OCI-LY7 (cell line): ENCODE measurements around the gene GATB. TPM values are rescaled to one million over a fixed set of nuclear protein-coding genes. Genes with fewer than 3 reads are reported as not detected.

Source experiments
- BruUV-seq: library from RNA; stranded (reverse); fragments of 400-500 nt; replicated peaks from 2 replicates; lab custom pipeline; 2021; lab: Mats Ljungman, UMichigan
- CTCF ChIA-PET: fragments of 300-600 bp; sonication (Branson Sonifier 250); formaldehyde crosslinking; loops from one replicate; lab custom pipeline; 2022; ENCODE audit warnings: antibody characterized with exemption; ENCODE audit not compliant: unreplicated experiment; lab: Charles Lee
- POLR2A ChIA-PET: fragments of 300-600 bp; sonication (Branson Sonifier 250); formaldehyde crosslinking; loops from one replicate; lab custom pipeline; 2022; ENCODE audit warnings: antibody characterized with exemption; lab: Charles Lee
- DNase-seq: peaks from one replicate; pipeline ENCODE4 v3.0.0-alpha.2; 2015; ENCODE audit warnings: low spot score
- H2AFZ ChIP-seq: fragments of 200-600 bp; sonication (generic), shearing (Covaris generic); 2 replicates; pipeline ENCODE4 v1.6.1; 2014; ENCODE audit warnings: mild to moderate bottlenecking, antibody characterized with exemption, low read length, moderate library complexity
- H3K27ac ChIP-seq: fragments of 200-600 bp; sonication (generic); 2 replicates; pipeline ENCODE4 v1.5.1; 2014; ENCODE audit warnings: mixed run types, low read depth, mild to moderate bottlenecking, moderate library complexity, low read length, inconsistent platforms; ENCODE audit not compliant: poor library complexity, severe bottlenecking
- H3K36me3 ChIP-seq: fragments of 200-600 bp; sonication (generic); 2 replicates; pipeline ENCODE4 v1.6.1; 2014; ENCODE audit warnings: mild to moderate bottlenecking, antibody characterized with exemption, low read length, moderate library complexity, mixed read lengths; ENCODE audit not compliant: insufficient read depth
- H3K4me1 ChIP-seq: fragments of 200-600 bp; sonication (generic); 2 replicates; pipeline ENCODE4 v1.5.1; 2014; ENCODE audit warnings: mild to moderate bottlenecking, low read length; ENCODE audit not compliant: insufficient read depth, poor library complexity, severe bottlenecking
- H3K4me2 ChIP-seq: fragments of 200-600 bp; sonication (generic); 2 replicates; pipeline ENCODE4 v1.6.1; 2014; ENCODE audit warnings: mild to moderate bottlenecking, low read length
- H3K4me3 ChIP-seq: fragments of 200-600 bp; sonication (generic); 2 replicates; pipeline ENCODE4 v1.5.1; 2014; ENCODE audit warnings: mild to moderate bottlenecking, low read depth, low read length; ENCODE audit not compliant: poor library complexity, severe bottlenecking
- H3K79me2 ChIP-seq: fragments of 200-600 bp; sonication (generic); 2 replicates; pipeline ENCODE4 v1.6.1; 2016; ENCODE audit warnings: low read depth, mild to moderate bottlenecking, low read length, moderate library complexity, mixed read lengths; ENCODE audit not compliant: insufficient read depth
- H3K9me2 ChIP-seq: fragments of 200-600 bp; sonication (generic); 2 replicates; pipeline ENCODE4 v1.6.1; 2016; ENCODE audit warnings: mild to moderate bottlenecking, low read length, mixed read lengths; ENCODE audit not compliant: insufficient read depth
- H3K9me3 ChIP-seq: fragments of 200-600 bp; sonication (generic); 2 replicates; pipeline ENCODE4 v1.6.1; 2014; ENCODE audit warnings: mild to moderate bottlenecking, mixed run types, low read length, mixed read lengths
- H4K20me1 ChIP-seq: fragments of 200-600 bp; sonication (generic); 2 replicates; pipeline ENCODE4 v1.6.1; 2014; ENCODE audit warnings: mild to moderate bottlenecking, antibody characterized with exemption, low read length, moderate library complexity, mixed read lengths; ENCODE audit not compliant: insufficient read depth
- EZH2phosphoT487 ChIP-seq: fragments of 200-600 bp; sonication (generic); IDR thresholded peaks from 2 replicates; pipeline ENCODE4 v1.6.1; 2018; ENCODE audit warnings: low read depth, borderline replicate concordance, mild to moderate bottlenecking, mixed run types, antibody characterized with exemption, low read length, moderate library complexity, mixed read lengths
- intact Hi-C: fragments of 100-400 bp; cut with micrococcal nuclease; formaldehyde crosslinking; loops from one replicate; pipeline ENCODE4 v1.10.0; 2022; ENCODE audit not compliant: unreplicated experiment
- total RNA-seq, 2 experiments: library from RNA; depleted of rRNA in 1 of 2; stranded (reverse); fragments of >200 nt in 1 of 2; shearing (Covaris generic) in 1 of 2; gene quantifications; 2 replicates each; pipeline ENCODE4 v1.2.3, GENCODE V29; 2014 to 2022
- TF ChIP-seq, protein P1 (sequence below): fragments of 200-600 bp; sonication (generic); conservative IDR thresholded peaks from 2 replicates; pipeline ENCODE4 v1.5.1; 2014; ENCODE audit warnings: mild to moderate bottlenecking, antibody characterized with exemption, low read length, moderate library complexity, mixed read lengths

GATB gene
- total RNA-seq, 2 experiments from 2014 or later = 24.6 to 26.5 TPM

DNA sequence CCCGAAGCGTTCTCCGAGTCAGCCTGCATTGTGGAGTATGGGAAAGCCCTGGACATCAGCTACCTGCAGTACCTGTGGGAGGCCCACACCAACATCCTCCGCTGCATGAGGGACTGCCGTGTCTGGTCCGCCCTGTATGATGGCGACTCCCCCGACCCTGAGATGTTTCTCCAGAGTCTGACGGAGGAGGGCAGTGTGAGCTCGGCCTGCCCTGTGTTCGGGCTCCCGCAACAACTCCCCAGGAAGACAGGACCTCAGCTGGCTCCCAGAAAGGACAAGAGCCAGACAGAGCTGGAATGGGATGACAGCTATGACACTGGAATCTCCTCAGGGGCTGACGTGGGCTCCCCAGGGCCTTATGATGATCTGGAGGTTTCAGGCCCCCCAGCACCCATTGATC lies 111.3 kb downstream of the GATB start:
- Histone ChIP-seq H3K36me3 (no peaks in the 10 kb centered on the region), H3K4me2 (no peak overlapping the region), H4K20me1 (no peaks in the 10 kb centered on the region), H2AFZ (no peak overlapping the region), H3K4me3 (no peak overlapping the region), H3K27ac (no peak overlapping the region), H3K4me1 (no peaks in the 10 kb centered on the region), H3K9me3 (no peaks in the 10 kb centered on the region), H3K79me2 (no peaks in the 10 kb centered on the region), H3K9me2 (no peaks in the 10 kb centered on the region)
- intact Hi-C loops = no loop called here
- TF ChIP-seq, protein P1, sequence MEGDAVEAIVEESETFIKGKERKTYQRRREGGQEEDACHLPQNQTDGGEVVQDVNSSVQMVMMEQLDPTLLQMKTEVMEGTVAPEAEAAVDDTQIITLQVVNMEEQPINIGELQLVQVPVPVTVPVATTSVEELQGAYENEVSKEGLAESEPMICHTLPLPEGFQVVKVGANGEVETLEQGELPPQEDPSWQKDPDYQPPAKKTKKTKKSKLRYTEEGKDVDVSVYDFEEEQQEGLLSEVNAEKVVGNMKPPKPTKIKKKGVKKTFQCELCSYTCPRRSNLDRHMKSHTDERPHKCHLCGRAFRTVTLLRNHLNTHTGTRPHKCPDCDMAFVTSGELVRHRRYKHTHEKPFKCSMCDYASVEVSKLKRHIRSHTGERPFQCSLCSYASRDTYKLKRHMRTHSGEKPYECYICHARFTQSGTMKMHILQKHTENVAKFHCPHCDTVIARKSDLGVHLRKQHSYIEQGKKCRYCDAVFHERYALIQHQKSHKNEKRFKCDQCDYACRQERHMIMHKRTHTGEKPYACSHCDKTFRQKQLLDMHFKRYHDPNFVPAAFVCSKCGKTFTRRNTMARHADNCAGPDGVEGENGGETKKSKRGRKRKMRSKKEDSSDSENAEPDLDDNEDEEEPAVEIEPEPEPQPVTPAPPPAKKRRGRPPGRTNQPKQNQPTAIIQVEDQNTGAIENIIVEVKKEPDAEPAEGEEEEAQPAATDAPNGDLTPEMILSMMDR = no peak
- no peak for TF ChIP-seq EZH2phosphoT487
- POLR2A ChIA-PET = interaction anchor here (1.3 kb wide), 1 partner anchor 44 kb away, joined by 4 read pairs; no protein-coding TSS in a partner anchor
- no TSS peak for BruUV-seq
- CTCF ChIA-PET = no interaction called here
- no peak for DNase-seq

DNA sequence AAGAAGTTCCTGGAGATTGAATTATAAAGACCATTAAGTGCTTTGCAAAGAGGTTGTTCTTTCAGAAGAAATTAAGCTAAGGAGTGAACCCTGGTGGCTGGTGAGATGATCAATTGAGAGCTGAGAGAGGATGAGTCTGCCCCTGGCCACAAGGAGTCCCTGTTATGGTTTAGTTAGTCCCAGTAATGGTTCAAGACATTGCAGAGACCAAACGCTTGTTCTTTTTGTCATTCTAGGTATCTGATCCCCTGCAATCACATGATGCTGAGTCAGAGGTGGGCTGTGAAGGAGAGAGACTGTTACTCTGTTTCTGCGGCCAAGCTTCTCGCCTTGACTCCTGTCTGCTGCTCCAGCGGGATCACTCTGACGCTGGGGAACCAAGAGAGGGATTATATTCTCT lies 114.5 kb downstream of the GATB start:
- no peak overlapping the region for H3K4me2 ChIP-seq
- no TSS peak for BruUV-seq
- ChIA-PET POLR2A (interaction anchor here (0.5 to 0.6 kb wide), 3 partner anchors 21 to 1942 kb away, joined by 3 to 5 read pairs (median 4); no protein-coding TSS in a partner anchor), CTCF (no interaction called here)
- H3K27ac ChIP-seq = no peak overlapping the region
- no peak overlapping the region for H2AFZ ChIP-seq
- no peak for DNase-seq
- H4K20me1 ChIP-seq = no peaks in the 10 kb centered on the region
- TF ChIP-seq, protein P1 = no peak
- TF ChIP-seq EZH2phosphoT487 = no peak
- no peaks in the 10 kb centered on the region for H3K79me2 ChIP-seq
- H3K4me3 ChIP-seq = no peak overlapping the region
- intact Hi-C loops = no loop called here
- H3K4me1 ChIP-seq = no peaks in the 10 kb centered on the region
- H3K9me3 ChIP-seq = no peaks in the 10 kb centered on the region
- no peaks in the 10 kb centered on the region for H3K36me3 ChIP-seq
- H3K9me2 ChIP-seq = no peaks in the 10 kb centered on the region

DNA sequence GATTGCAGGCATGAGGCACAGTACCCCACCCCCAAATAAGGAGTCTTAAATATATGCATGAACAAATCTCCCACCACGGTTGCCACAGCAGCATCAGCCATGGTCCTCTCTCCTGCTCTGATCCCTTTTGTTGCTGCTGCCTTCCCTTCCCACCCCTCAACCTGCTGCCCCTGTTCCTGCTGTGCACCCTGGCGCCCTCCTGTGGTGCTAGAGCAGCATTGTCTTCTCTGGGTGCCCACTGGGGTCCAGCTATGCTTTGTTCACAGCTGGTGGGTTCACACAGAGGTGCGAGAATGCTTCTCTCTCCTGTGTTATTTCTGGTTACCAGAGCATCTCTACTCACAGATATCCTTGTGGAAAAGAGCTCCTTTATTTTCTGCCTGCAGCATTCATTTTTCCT lies 116.2 kb downstream of the GATB start:
- Histone ChIP-seq H3K4me3 (no peak overlapping the region), H3K27ac (no peak overlapping the region), H3K79me2 (no peaks in the 10 kb centered on the region), H4K20me1 (no peaks in the 10 kb centered on the region), H3K9me2 (no peaks in the 10 kb centered on the region), H3K4me1 (no peaks in the 10 kb centered on the region), H3K9me3 (no peaks in the 10 kb centered on the region), H2AFZ (no peak overlapping the region), H3K4me2 (no peak overlapping the region), H3K36me3 (no peaks in the 10 kb centered on the region)
- POLR2A ChIA-PET = interaction anchor here (1.3 kb wide), 1 partner anchor 23 kb away, joined by 3 read pairs; no protein-coding TSS in a partner anchor
- TF ChIP-seq, protein P1 = peak; percentile 77
- TF ChIP-seq EZH2phosphoT487 = no peak
- intact Hi-C loops = no loop called here
- DNase-seq = peak; percentile 34
- BruUV-seq = no TSS peak
- CTCF ChIA-PET = interaction anchor here (0.6 kb wide), 1 partner anchor 17 kb away, joined by 3 read pairs; no protein-coding TSS in a partner anchor
